ENCODE data around the gene MYLK3.

DNA sequence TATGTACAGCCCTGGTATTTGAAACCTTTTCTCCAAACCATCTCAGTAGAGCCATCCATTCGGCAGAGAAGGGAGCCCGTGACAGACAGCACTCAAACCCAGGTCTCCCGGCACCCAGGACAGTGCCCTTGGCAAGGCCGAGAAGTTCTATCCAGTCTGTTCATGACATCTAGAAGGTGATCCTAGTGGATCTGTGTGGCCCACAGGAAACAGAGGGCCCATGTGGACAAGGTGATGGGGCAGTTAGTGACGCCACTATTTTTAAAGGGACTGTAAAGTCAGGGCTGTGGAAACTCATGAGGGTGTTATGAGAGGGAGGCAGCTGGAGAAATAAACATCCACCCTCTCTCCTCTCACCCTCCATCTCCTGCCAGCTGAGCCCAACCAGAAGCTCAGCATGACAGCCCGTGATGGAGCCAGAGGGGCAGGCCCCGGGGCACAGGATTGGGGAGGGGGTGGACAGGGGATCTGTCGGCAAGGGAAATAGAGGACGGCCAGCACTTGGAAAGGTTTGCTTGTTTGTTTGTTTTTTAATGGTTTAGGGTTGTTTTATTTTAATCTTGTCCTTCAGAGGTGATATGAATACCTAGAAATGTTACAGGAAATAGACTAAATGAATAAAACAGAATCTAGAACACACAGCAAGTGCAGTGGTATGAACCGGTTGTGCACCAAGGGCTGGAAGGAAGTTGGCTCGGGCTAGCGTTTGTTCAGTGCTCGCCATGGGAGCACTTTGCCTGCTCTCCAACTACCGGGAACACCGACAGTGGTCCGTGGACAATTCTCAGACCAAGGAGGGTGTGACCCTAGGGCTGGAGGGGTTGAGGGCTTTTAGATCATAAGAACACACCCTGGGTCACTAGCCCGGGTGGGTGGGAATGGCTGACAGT, 17.1 kb downstream of the MYLK3 start:
- TF ChIP-seq, protein P1, sequence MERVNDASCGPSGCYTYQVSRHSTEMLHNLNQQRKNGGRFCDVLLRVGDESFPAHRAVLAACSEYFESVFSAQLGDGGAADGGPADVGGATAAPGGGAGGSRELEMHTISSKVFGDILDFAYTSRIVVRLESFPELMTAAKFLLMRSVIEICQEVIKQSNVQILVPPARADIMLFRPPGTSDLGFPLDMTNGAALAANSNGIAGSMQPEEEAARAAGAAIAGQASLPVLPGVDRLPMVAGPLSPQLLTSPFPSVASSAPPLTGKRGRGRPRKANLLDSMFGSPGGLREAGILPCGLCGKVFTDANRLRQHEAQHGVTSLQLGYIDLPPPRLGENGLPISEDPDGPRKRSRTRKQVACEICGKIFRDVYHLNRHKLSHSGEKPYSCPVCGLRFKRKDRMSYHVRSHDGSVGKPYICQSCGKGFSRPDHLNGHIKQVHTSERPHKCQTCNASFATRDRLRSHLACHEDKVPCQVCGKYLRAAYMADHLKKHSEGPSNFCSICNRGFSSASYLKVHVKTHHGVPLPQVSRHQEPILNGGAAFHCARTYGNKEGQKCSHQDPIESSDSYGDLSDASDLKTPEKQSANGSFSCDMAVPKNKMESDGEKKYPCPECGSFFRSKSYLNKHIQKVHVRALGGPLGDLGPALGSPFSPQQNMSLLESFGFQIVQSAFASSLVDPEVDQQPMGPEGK (CRISPR knock-in tag; IDR thresholded peaks at IDR 0.05; ENCODE audit: borderline replicate concordance): no peak
- TF ChIP-seq ZNF8 (CRISPR knock-in tag; IDR thresholded peaks at IDR 0.05) (no peak), RARB (CRISPR knock-in tag; IDR thresholded peaks at IDR 0.05) (no peak), TOX (CRISPR knock-in tag; IDR thresholded peaks at IDR 0.05; ENCODE audit: borderline replicate concordance) (no peak), SNAI2 (CRISPR knock-in tag; IDR thresholded peaks at IDR 0.05) (no peak), BACH2 (CRISPR knock-in tag; IDR thresholded peaks at IDR 0.05; ENCODE audit: borderline replicate concordance) (no peak), ZFP3 (CRISPR knock-in tag; IDR thresholded peaks at IDR 0.05) (no peak), PPARA (CRISPR knock-in tag; IDR thresholded peaks at IDR 0.05; ENCODE audit: borderline replicate concordance) (no peak), OSR1 (CRISPR knock-in tag; IDR thresholded peaks at IDR 0.05) (no peak), TCF4 (CRISPR knock-in tag; IDR thresholded peaks at IDR 0.05; ENCODE audit: borderline replicate concordance) (no peak)
- TF ChIP-seq, protein P2, sequence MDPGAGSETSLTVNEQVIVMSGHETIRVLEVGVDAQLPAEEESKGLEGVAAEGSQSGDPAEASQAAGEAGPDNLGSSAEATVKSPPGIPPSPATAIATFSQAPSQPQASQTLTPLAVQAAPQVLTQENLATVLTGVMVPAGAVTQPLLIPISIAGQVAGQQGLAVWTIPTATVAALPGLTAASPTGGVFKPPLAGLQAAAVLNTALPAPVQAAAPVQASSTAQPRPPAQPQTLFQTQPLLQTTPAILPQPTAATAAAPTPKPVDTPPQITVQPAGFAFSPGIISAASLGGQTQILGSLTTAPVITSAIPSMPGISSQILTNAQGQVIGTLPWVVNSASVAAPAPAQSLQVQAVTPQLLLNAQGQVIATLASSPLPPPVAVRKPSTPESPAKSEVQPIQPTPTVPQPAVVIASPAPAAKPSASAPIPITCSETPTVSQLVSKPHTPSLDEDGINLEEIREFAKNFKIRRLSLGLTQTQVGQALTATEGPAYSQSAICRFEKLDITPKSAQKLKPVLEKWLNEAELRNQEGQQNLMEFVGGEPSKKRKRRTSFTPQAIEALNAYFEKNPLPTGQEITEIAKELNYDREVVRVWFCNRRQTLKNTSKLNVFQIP (CRISPR knock-in tag; IDR thresholded peaks at IDR 0.05; ENCODE audit: borderline replicate concordance, low read depth): no peak

Measured in SK-N-SH treated with all-trans-retinoic acid at 6 μM for 48 hours (cell line).